ENCODE data around the gene CDH4.

GRCh38 chr20:61823242-61823641, 571.2 kb downstream of the CDH4 start:
- TF ChIP-seq CEBPZ (IDR thresholded peaks at IDR 0.05; ENCODE audit: low read length) (no peak), E2F1 (CRISPR knock-in tag; IDR thresholded peaks at IDR 0.05) (no peak), KAT2B (IDR thresholded peaks at IDR 0.05; ENCODE audit: borderline replicate concordance, low read depth, low read length) (no peak), U2AF2 (IDR thresholded peaks at IDR 0.05; ENCODE audit: low read depth, low read length) (no peak), HCFC1 (IDR thresholded peaks at IDR 0.05; ENCODE audit: low read depth, low read length) (no peak), NR2F2 (IDR thresholded peaks at IDR 0.05; ENCODE audit: borderline replicate concordance, low read depth) (no peak), JUND (CRISPR knock-in tag; IDR thresholded peaks at IDR 0.05) (no peak), ZNF264 (CRISPR knock-in tag; IDR thresholded peaks at IDR 0.05) (no peak), HES4 (CRISPR knock-in tag; IDR thresholded peaks at IDR 0.05; ENCODE audit: borderline replicate concordance) (no peak), TAF15 (IDR thresholded peaks at IDR 0.05; ENCODE audit: low read depth, low read length, poor library complexity, severe bottlenecking) (no peak), GFI1 (CRISPR knock-in tag; IDR thresholded peaks at IDR 0.05; ENCODE audit: borderline replicate concordance) (no peak)

All from HepG2 (cell line).